H9 (cell line): ENCODE results near the gene IL12RB1. TPM values are rescaled to one million over a fixed set of nuclear protein-coding genes. Genes with fewer than 3 reads are reported as not detected.

Experiments used
- DNase-seq: peaks from one replicate; pipeline ENCODE4 v3.0.0-alpha.2; 2017
- H2AFZ ChIP-seq: one replicate; pipeline ENCODE4 v1.6.1; 2013; ENCODE audit warnings: mild to moderate bottlenecking, low read length, control low read depth, moderate library complexity
- H2AK5ac ChIP-seq: 2 replicates; pipeline ENCODE4 v1.6.1; 2013; ENCODE audit warnings: low read length, control low read depth, mixed read lengths; ENCODE audit not compliant: insufficient read length
- H2BK120ac ChIP-seq: one replicate; pipeline ENCODE4 v1.6.1; 2013; ENCODE audit warnings: low read depth, mild to moderate bottlenecking, low read length, control low read depth, inconsistent platforms; ENCODE audit not compliant: poor library complexity, severe bottlenecking
- H2BK12ac ChIP-seq: 2 replicates; pipeline ENCODE4 v1.6.1; 2013; ENCODE audit warnings: low read length, control low read depth, mixed read lengths, low read depth; ENCODE audit not compliant: insufficient read length
- H2BK15ac ChIP-seq: 2 replicates; pipeline ENCODE4 v1.6.1; 2013; ENCODE audit warnings: low read depth, low read length, control low read depth
- H2BK20ac ChIP-seq: one replicate; pipeline ENCODE4 v1.6.1; 2013; ENCODE audit warnings: low read depth, mild to moderate bottlenecking, low read length, control low read depth, inconsistent platforms; ENCODE audit not compliant: poor library complexity, severe bottlenecking
- H2BK5ac ChIP-seq: 2 replicates; pipeline ENCODE4 v1.6.1; 2013; ENCODE audit warnings: low read length, control low read depth, mixed read lengths; ENCODE audit not compliant: insufficient read length
- H3K14ac ChIP-seq: 2 replicates; pipeline ENCODE4 v1.6.1; 2013; ENCODE audit warnings: low read length, control low read depth; ENCODE audit not compliant: insufficient read depth
- H3K18ac ChIP-seq: 2 replicates; pipeline ENCODE4 v1.6.1; 2013; ENCODE audit warnings: low read depth, mild to moderate bottlenecking, mixed read lengths, low read length, control low read depth; ENCODE audit not compliant: insufficient read length
- H3K23ac ChIP-seq: 2 replicates; pipeline ENCODE4 v1.6.1; 2013; ENCODE audit warnings: low read length, control low read depth, mixed read lengths, low read depth; ENCODE audit not compliant: insufficient read length
- H3K23me2 ChIP-seq: 2 replicates; pipeline ENCODE4 v1.6.1; 2013; ENCODE audit warnings: low read depth, mild to moderate bottlenecking, mixed read lengths, low read length, control low read depth; ENCODE audit not compliant: insufficient read length, poor library complexity, severe bottlenecking
- H3K27ac ChIP-seq: 2 replicates; pipeline ENCODE4 v1.5.1; 2013; ENCODE audit warnings: low read length, control low read depth, mixed read lengths, low read depth; ENCODE audit not compliant: insufficient read length
- H3K27me3 ChIP-seq: 2 replicates; pipeline ENCODE4 v1.6.1; 2013; ENCODE audit warnings: low read length, control low read depth, inconsistent platforms; ENCODE audit not compliant: insufficient read depth
- H3K4ac ChIP-seq: 2 replicates; pipeline ENCODE4 v1.6.1; 2013; ENCODE audit warnings: low read depth, mild to moderate bottlenecking, control low read depth, inconsistent platforms, low read length, moderate library complexity
- H3K4me1 ChIP-seq: 2 replicates; pipeline ENCODE4 v1.6.1; 2013; ENCODE audit warnings: low read length, control low read depth, inconsistent platforms; ENCODE audit not compliant: insufficient read depth
- H3K4me2 ChIP-seq: 2 replicates; pipeline ENCODE4 v1.6.1; 2013; ENCODE audit warnings: low read length, control low read depth, mixed read lengths; ENCODE audit not compliant: insufficient read length, insufficient read depth
- H3K56ac ChIP-seq: 2 replicates; pipeline ENCODE4 v1.6.1; 2013; ENCODE audit warnings: low read depth, mild to moderate bottlenecking, mixed read lengths, low read length, control low read depth; ENCODE audit not compliant: insufficient read length
- H3K79me1 ChIP-seq: 2 replicates; pipeline ENCODE4 v1.6.1; 2013; ENCODE audit warnings: low read depth, mild to moderate bottlenecking, moderate library complexity, low read length, control low read depth, inconsistent platforms; ENCODE audit not compliant: insufficient read depth, poor library complexity, severe bottlenecking
- H3K79me2 ChIP-seq: 2 replicates; pipeline ENCODE4 v1.6.1; 2013; ENCODE audit warnings: low read length, control low read depth, inconsistent platforms; ENCODE audit not compliant: insufficient read depth
- H3K9ac ChIP-seq: 2 replicates; pipeline ENCODE4 v1.6.1; 2013; ENCODE audit warnings: low read length, control low read depth, mixed read lengths; ENCODE audit not compliant: insufficient read length; ENCODE audit errors: extremely low read depth
- H3K9me3 ChIP-seq: one replicate; pipeline ENCODE4 v1.6.1; 2013; ENCODE audit warnings: low read depth, low read length, inconsistent platforms; ENCODE audit not compliant: control insufficient read depth
- H3T11ph ChIP-seq: one replicate; pipeline ENCODE4 v1.6.1; 2013; ENCODE audit warnings: mild to moderate bottlenecking, low read length, control low read depth, inconsistent platforms
- H4K20me1 ChIP-seq: one replicate; pipeline ENCODE4 v1.6.1; 2013; ENCODE audit not compliant: control insufficient read depth, insufficient read length, insufficient read depth
- H4K5ac ChIP-seq: 2 replicates; pipeline ENCODE4 v1.6.1; 2013; ENCODE audit warnings: low read depth, mild to moderate bottlenecking, mixed read lengths, low read length, control low read depth; ENCODE audit not compliant: insufficient read length
- H4K8ac ChIP-seq: replicated peaks from 2 replicates; pipeline ENCODE4 v1.6.1; 2013; ENCODE audit warnings: low read length, control low read depth, mixed read lengths, low read depth; ENCODE audit not compliant: insufficient read length
- H4K91ac ChIP-seq: 2 replicates; pipeline ENCODE4 v1.6.1; 2013; ENCODE audit warnings: low read depth, mild to moderate bottlenecking, moderate library complexity, mixed read lengths, low read length, control low read depth; ENCODE audit not compliant: insufficient read length
- H3K27ac Mint-ChIP-seq, 3 experiments: 2 replicates in 2 of 3; 3 replicates in 1 of 3; pipeline ENCODE4 v1.8.0; 2020 to 2021; ENCODE audit warnings: mixed read lengths in 3 of 3, mild to moderate bottlenecking in 1 of 3, moderate library complexity in 1 of 3
- H3K27me3 Mint-ChIP-seq: 2 replicates; pipeline ENCODE4 v1.8.0; 2021; ENCODE audit warnings: low read depth, mild to moderate bottlenecking, moderate library complexity, mixed read lengths
- H3K36me3 Mint-ChIP-seq, 3 experiments: 2 replicates in 2 of 3; 3 replicates in 1 of 3; pipeline ENCODE4 v1.8.0; 2020 to 2021; ENCODE audit warnings: low read depth in 3 of 3, mixed read lengths in 3 of 3; ENCODE audit not compliant: insufficient read depth in 1 of 3
- H3K4me1 Mint-ChIP-seq, 2 experiments: 2 replicates each; pipeline ENCODE4 v1.8.0; 2020; ENCODE audit warnings: mixed read lengths in 2 of 2
- H3K4me3 Mint-ChIP-seq, 2 experiments: 2 replicates in 1 of 2; 3 replicates in 1 of 2; pipeline ENCODE4 v1.8.0; 2020 to 2021; ENCODE audit warnings: mild to moderate bottlenecking in 2 of 2, mixed read lengths in 2 of 2, moderate library complexity in 1 of 2
- H3K9me3 Mint-ChIP-seq, 2 experiments: 2 replicates in 1 of 2; 3 replicates in 1 of 2; pipeline ENCODE4 v1.8.0; 2020; ENCODE audit warnings: mild to moderate bottlenecking in 2 of 2, mixed read lengths in 2 of 2, moderate library complexity in 1 of 2
- CTCF ChIP-seq: fragments of 200-600 bp; sonication (generic); conservative IDR thresholded peaks from 3 replicates; pipeline ENCODE4 v1.8.0; 2021; ENCODE audit warnings: antibody characterized with exemption, mild to moderate bottlenecking
- WGBS: extraction: QIAGEN DNeasy Blood & Tissue Kit; methylation state at CpG from one replicate; pipeline ENCODE4 v1.1.7; 2013; ENCODE audit warnings: missing lambda C conversion rate, low lambda C conversion rate, mixed read lengths; ENCODE audit not compliant: insufficient read length; ENCODE audit errors: extremely low coverage; 5-methylcytosine and 5-hydroxymethylcytosine counted together
- total RNA-seq: library from RNA; stranded (reverse); gene quantifications from 2 replicates; pipeline ENCODE4 v1.2.1, GENCODE V29; 2021

The IL12RB1 gene
- total RNA-seq, 1 experiment from 2014 or later = not detected

- no peaks in the 10 kb centered on the region for H3K27me3 ChIP-seq
- no CpG with 5 or more reads among the region's 12 CpGs for WGBS
- no peak for TF ChIP-seq CTCF
These were observed 42.1 kb upstream of the IL12RB1 start for GRCh38 chr19:18128805-18129204.

More at GRCh38 chr19:18128805-18129204, 42.1 kb upstream of the IL12RB1 start:
- Mint-ChIP-seq H3K36me3 (peaks cover 14 to 56% (median 48%) of the 10 kb centered on the region in 3 experiments; a peak in 6 of 7 replicates), H3K27ac (no peak overlapping the region), H3K4me1 (no peaks in the 10 kb centered on the region), H3K27me3 (no peaks in the 10 kb centered on the region), H3K9me3 (no peaks in the 10 kb centered on the region), H3K4me3 (no peak overlapping the region)
- no peaks in the 10 kb centered on the region for H3K9me3 ChIP-seq
- H4K20me1 ChIP-seq = no peaks in the 10 kb centered on the region
- H4K8ac ChIP-seq = no peak overlapping the region
- no peak overlapping the region for H2AK5ac ChIP-seq
- H2BK5ac ChIP-seq = no peak overlapping the region
- no peak overlapping the region for H2BK12ac ChIP-seq
- H3K9ac ChIP-seq = no peak overlapping the region
- no peak overlapping the region for H4K91ac ChIP-seq
- no peak overlapping the region for H4K5ac ChIP-seq
- H2BK15ac ChIP-seq = no peak overlapping the region
- DNase-seq = no peak
- H3K27ac ChIP-seq = no peak overlapping the region
- H3K23ac ChIP-seq = no peak overlapping the region
- H3K23me2 ChIP-seq = no peaks in the 10 kb centered on the region
- H3K18ac ChIP-seq = no peak overlapping the region
- no peak overlapping the region for H2AFZ ChIP-seq
- H3K56ac ChIP-seq = no peak overlapping the region
- H2BK120ac ChIP-seq = no peak overlapping the region
- no peaks in the 10 kb centered on the region for H3K4me1 ChIP-seq
- no peak overlapping the region for H2BK20ac ChIP-seq
- H3K79me1 ChIP-seq = no peaks in the 10 kb centered on the region
- H3K14ac ChIP-seq = no peak overlapping the region
- no peak overlapping the region for H3K4me2 ChIP-seq
- H3K4ac ChIP-seq = no peak overlapping the region
- H3T11ph ChIP-seq = no peak overlapping the region
- no peaks in the 10 kb centered on the region for H3K79me2 ChIP-seq
